Panc1 (cell line): Measurements from ENCODE around the gene FGD4. TPM values are rescaled to one million over a fixed set of nuclear protein-coding genes. Genes with fewer than 3 reads are reported as not detected.

ENCODE experiments used
- ATAC-seq: fragments of 200-7000 bp; cut with Tn5 transposase; 2 replicates; pipeline ENCODE4 v1.9.1; 2020; ENCODE audit warnings: mild to moderate bottlenecking, moderate library complexity
- BruUV-seq: library from RNA; stranded (reverse); fragments of 400-500 nt; replicated peaks from 2 replicates; lab custom pipeline; 2021; lab: Mats Ljungman, UMichigan
- CTCF ChIA-PET: fragments of 300-600 bp; sonication (Branson Sonifier 250); formaldehyde crosslinking; loops from one replicate; lab custom pipeline; 2022; ENCODE audit warnings: antibody characterized with exemption; lab: Charles Lee
- POLR2A ChIA-PET: fragments of 300-600 bp; sonication (Branson Sonifier 250); formaldehyde crosslinking; loops from one replicate; lab custom pipeline; 2022; ENCODE audit warnings: antibody characterized with exemption; lab: Charles Lee
- DNase-seq: peaks from one replicate; pipeline ENCODE4 v3.0.0-alpha.2; 2010; ENCODE audit warnings: low read depth, low spot score
- H3K27ac ChIP-seq: 2 replicates; pipeline ENCODE4 v1.5.1; 2011; ENCODE audit warnings: mild to moderate bottlenecking, low read length, inconsistent platforms
- H3K27me3 ChIP-seq: fragments of 200-500 bp; sonication (Bioruptor generic); 2 replicates; pipeline ENCODE4 v1.6.0; 2014; ENCODE audit warnings: low read length, inconsistent platforms; ENCODE audit not compliant: control insufficient read depth, insufficient read depth
- H3K36me3 ChIP-seq: fragments of 200-500 bp; sonication (Bioruptor generic); 2 replicates; pipeline ENCODE4 v1.5.1; 2014; ENCODE audit warnings: inconsistent platforms, mild to moderate bottlenecking, low read length, moderate library complexity; ENCODE audit not compliant: control insufficient read depth, insufficient read depth
- H3K4me1 ChIP-seq: 2 replicates; pipeline ENCODE4 v1.5.1; 2011; ENCODE audit warnings: inconsistent platforms, mild to moderate bottlenecking, low read length, moderate library complexity; ENCODE audit not compliant: control insufficient read depth, insufficient read depth
- H3K4me3 ChIP-seq, 2 experiments: 2 replicates each; pipeline ENCODE4 v1.5.1; 2011 to 2012; ENCODE audit warnings: low read depth in 2 of 2, low read length in 2 of 2, mild to moderate bottlenecking in 2 of 2, inconsistent platforms in 1 of 2, moderate library complexity in 1 of 2
- H3K9me3 ChIP-seq: fragments of 200-500 bp; sonication (Bioruptor generic); 2 replicates; pipeline ENCODE4 v1.5.1; 2014; ENCODE audit warnings: low read depth, mild to moderate bottlenecking, inconsistent platforms, low read length, moderate library complexity; ENCODE audit not compliant: control insufficient read depth, insufficient read depth
- CTCF ChIP-seq: fragments of 450-650 bp; IDR thresholded peaks from 2 replicates; pipeline ENCODE4 v1.5.1; 2017; ENCODE audit warnings: mild to moderate bottlenecking
- POLR2AphosphoS5 ChIP-seq: IDR thresholded peaks from 2 replicates; pipeline ENCODE4 v1.6.1; 2012; ENCODE audit warnings: mild to moderate bottlenecking, low read depth, low read length, moderate library complexity
- SIN3A ChIP-seq: IDR thresholded peaks from 2 replicates; pipeline ENCODE4 v1.6.1; 2012; ENCODE audit warnings: low read depth, mild to moderate bottlenecking, low read length, moderate library complexity, borderline replicate concordance; ENCODE audit not compliant: insufficient read depth
- TCF7L2 ChIP-seq: IDR thresholded peaks from 2 replicates; pipeline ENCODE4 v1.6.1; 2011; ENCODE audit warnings: mild to moderate bottlenecking, low read depth, low read length, inconsistent platforms
- in situ Hi-C: cut with HindIII; loops from 2 replicates; pipeline ENCODE4 v1.10.0; 2016; ENCODE audit warnings: low sequenced_read_pairs, low pct_unique_long_range_greater_than_20kb
- intact Hi-C: fragments of 100-400 bp; cut with micrococcal nuclease; formaldehyde crosslinking; loops from one replicate; pipeline ENCODE4 v1.10.0; 2022; ENCODE audit not compliant: unreplicated experiment
- total RNA-seq: library from RNA; stranded (reverse); gene quantifications from one replicate; pipeline ENCODE4 v1.2.1, GENCODE V29; 2021; ENCODE audit not compliant: unreplicated experiment
- TF ChIP-seq, protein P1 (sequence below), 2 experiments: IDR thresholded peaks; 2 replicates each; pipeline ENCODE4 v1.6.1; 2011 to 2012; ENCODE audit warnings: low read depth in 2 of 2, control low read depth in 1 of 2, low read length in 1 of 2, mild to moderate bottlenecking in 1 of 2, moderate library complexity in 1 of 2; ENCODE audit not compliant: insufficient read depth in 1 of 2

The FGD4 gene
- total RNA-seq, 1 experiment from 2014 or later = 5.0 TPM

GRCh38 chr12:32435921-32436705, 36.8 kb downstream of the FGD4 start:
- Histone ChIP-seq H3K36me3 (no peaks in the 10 kb centered on the region), H3K4me1 (peaks cover 14% of the 10 kb centered on the region), H3K27ac (peak overlapping the region; percentile 11; the same call in 1 of the 2 replicates), H3K4me3 (no peak overlapping the region), H3K9me3 (no peaks in the 10 kb centered on the region), H3K27me3 (no peaks in the 10 kb centered on the region)
- ATAC-seq (peak; percentile 63), DNase-seq (no peak)
- intact Hi-C loops = no loop called here
- ChIA-PET CTCF (no interaction called here), POLR2A (no interaction called here)
- no TSS peak for BruUV-seq
- TF ChIP-seq SIN3A (no peak), CTCF (no peak), TCF7L2 (no peak), POLR2AphosphoS5 (no peak)
- TF ChIP-seq, protein P1, sequence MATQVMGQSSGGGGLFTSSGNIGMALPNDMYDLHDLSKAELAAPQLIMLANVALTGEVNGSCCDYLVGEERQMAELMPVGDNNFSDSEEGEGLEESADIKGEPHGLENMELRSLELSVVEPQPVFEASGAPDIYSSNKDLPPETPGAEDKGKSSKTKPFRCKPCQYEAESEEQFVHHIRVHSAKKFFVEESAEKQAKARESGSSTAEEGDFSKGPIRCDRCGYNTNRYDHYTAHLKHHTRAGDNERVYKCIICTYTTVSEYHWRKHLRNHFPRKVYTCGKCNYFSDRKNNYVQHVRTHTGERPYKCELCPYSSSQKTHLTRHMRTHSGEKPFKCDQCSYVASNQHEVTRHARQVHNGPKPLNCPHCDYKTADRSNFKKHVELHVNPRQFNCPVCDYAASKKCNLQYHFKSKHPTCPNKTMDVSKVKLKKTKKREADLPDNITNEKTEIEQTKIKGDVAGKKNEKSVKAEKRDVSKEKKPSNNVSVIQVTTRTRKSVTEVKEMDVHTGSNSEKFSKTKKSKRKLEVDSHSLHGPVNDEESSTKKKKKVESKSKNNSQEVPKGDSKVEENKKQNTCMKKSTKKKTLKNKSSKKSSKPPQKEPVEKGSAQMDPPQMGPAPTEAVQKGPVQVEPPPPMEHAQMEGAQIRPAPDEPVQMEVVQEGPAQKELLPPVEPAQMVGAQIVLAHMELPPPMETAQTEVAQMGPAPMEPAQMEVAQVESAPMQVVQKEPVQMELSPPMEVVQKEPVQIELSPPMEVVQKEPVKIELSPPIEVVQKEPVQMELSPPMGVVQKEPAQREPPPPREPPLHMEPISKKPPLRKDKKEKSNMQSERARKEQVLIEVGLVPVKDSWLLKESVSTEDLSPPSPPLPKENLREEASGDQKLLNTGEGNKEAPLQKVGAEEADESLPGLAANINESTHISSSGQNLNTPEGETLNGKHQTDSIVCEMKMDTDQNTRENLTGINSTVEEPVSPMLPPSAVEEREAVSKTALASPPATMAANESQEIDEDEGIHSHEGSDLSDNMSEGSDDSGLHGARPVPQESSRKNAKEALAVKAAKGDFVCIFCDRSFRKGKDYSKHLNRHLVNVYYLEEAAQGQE (IDR thresholded peaks at IDR 0.05; ENCODE audit: insufficient read depth in 1 of 2, low read depth in 2 of 2, low read length in 1 of 2) = no peak
- in situ Hi-C loops = no loop called here

DNA sequence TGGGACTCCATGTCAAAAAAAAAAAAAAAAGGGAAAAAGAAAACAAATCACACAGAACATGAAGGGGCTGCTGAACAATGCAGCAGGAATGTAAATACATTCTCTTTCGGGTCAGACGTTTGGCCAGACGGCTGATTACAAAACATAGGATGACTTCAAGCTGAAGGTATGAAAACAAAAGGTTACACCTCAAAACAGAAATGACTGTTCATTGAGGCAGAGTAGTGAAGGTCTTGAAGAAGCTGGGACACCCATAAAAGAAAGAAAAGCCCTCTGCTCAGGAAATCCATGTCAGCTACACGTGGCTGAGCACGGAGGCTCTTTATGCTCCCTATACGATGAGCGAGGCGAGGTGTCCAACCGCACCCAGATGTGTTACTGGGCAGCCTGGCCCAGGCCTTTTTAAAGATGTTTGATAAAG, 37.7 kb downstream of the FGD4 start:
- intact Hi-C loops = no loop called here
- CTCF ChIA-PET = no interaction called here
- Histone ChIP-seq H3K27me3 (no peaks in the 10 kb centered on the region), H3K36me3 (no peaks in the 10 kb centered on the region), H3K27ac (peak overlapping the region; percentile 48), H3K4me3 (no peak overlapping the region), H3K9me3 (no peaks in the 10 kb centered on the region), H3K4me1 (peaks cover 14% of the 10 kb centered on the region)
- peak; percentile 80 for DNase-seq
- peak; percentile 79 for ATAC-seq
- BruUV-seq = no TSS peak
- TF ChIP-seq TCF7L2 (no peak), SIN3A (no peak), CTCF (no peak), POLR2AphosphoS5 (no peak)
- TF ChIP-seq, protein P1 (IDR thresholded peaks at IDR 0.05; ENCODE audit: insufficient read depth in 1 of 2, low read depth in 2 of 2, low read length in 1 of 2) = no peak
- POLR2A ChIA-PET = no interaction called here
- in situ Hi-C loops = no loop called here
